ENCODE results near the gene PGRMC2.
"Not testable (repeated sequence)": the region's sequence is repeated elsewhere in the genome, so short reads cannot be mapped to it uniquely, and the experiment has no call there.

Gene PGRMC2

DNA sequence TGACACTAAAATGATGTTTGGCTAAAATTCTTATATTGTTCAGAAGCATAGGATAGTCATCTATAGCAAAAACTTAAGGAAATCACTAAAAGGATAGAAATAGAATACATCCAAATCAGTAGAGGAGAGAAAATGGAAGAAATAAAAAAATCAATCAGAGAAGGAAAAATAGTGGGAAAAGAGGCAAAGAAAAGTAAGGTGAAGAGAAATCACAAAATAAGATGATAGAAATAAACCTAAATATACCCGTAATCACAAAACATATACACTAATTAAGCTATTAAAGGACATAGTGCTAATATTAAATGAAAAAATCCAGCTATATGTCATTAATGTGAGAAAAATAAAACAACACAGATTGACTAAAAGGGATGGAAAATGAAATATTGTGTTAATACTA is 6.3 kb downstream of the PGRMC2 start:
- H3K4me1 ChIP-seq (ENCODE audit: control insufficient read depth, insufficient read depth, low read length) = no peaks in the 10 kb centered on the region

DNA sequence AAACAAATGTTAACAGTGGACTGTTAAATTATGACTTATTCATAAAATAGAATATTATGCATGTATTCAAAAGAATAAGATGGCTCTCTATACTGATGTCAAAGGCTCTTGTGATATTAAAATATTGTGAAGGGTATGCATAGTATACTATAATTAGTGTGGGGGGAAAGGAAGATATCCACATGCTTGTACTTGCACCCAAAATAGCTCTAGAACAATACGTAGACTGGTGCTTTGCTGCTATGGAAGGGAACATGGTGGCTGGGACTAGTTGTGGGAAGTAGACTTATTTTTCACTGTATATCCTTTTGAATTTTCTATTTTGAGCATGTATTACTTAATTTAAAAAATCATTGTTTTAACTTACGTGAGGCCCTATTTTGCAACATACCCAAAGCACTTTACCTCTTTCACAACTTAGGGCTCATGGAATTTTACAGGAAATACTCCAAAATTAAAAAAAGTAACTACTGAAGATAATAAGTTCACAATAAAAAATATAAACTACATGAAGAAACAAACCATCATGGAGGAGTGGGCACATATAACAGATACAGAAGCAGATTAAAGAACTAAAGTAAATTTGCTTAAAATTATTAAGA is 7.9 kb downstream of the PGRMC2 start:
- Histone ChIP-seq H3K9ac (ENCODE audit: low read length) (no peak overlapping the region), H3K27me3 (ENCODE audit: control insufficient read depth, insufficient read depth, low read length) (no peaks in the 10 kb centered on the region), H3K36me3 (ENCODE audit: control insufficient read depth, insufficient read depth, low read length) (no peaks in the 10 kb centered on the region), H3K4me1 (ENCODE audit: control insufficient read depth, insufficient read depth, low read length) (no peaks in the 10 kb centered on the region), H3K27ac (ENCODE audit: low read depth, low read length) (no peak overlapping the region), H3K4me3 (ENCODE audit: low read length) (no peak overlapping the region)

More for the DNA sequence above, 6.3 kb downstream of the PGRMC2 start:
- H3K36me3 ChIP-seq (ENCODE audit: control insufficient read depth, insufficient read depth, low read length) = no peaks in the 10 kb centered on the region
- no peak overlapping the region for H3K27ac ChIP-seq (ENCODE audit: low read depth, low read length)
- no peak overlapping the region for H3K9ac ChIP-seq (ENCODE audit: low read length)
- no peaks in the 10 kb centered on the region for H3K27me3 ChIP-seq (ENCODE audit: control insufficient read depth, insufficient read depth, low read length)
- H3K4me3 ChIP-seq (ENCODE audit: low read length) = no peak overlapping the region

DNA sequence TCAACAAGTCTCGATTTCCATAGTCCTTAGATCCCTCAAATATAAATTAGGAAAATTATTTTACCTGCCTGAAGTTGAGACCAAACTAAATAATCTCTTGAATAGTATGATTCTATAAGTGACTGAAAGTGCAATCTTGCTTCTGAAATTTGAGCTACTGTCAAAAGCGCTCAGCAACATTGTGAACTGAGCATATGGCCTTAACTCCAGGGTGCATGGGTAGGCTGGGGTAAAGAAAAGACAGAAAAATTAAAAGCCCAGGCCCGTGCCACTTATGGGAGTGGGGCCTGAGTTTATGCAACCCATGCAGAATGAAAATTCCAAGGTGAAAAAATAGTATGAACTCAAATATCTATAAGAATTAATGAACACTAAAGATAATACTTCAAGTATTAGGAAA is 9.8 kb downstream of the PGRMC2 start:
- Histone ChIP-seq H3K27ac (ENCODE audit: low read depth, low read length) (no peak overlapping the region), H3K36me3 (ENCODE audit: control insufficient read depth, insufficient read depth, low read length) (no peaks in the 10 kb centered on the region), H3K4me3 (ENCODE audit: low read length) (no peak overlapping the region), H3K27me3 (ENCODE audit: control insufficient read depth, insufficient read depth, low read length) (no peaks in the 10 kb centered on the region), H3K4me1 (ENCODE audit: control insufficient read depth, insufficient read depth, low read length) (no peaks in the 10 kb centered on the region), H3K9ac (ENCODE audit: low read length) (no peak overlapping the region)

DNA sequence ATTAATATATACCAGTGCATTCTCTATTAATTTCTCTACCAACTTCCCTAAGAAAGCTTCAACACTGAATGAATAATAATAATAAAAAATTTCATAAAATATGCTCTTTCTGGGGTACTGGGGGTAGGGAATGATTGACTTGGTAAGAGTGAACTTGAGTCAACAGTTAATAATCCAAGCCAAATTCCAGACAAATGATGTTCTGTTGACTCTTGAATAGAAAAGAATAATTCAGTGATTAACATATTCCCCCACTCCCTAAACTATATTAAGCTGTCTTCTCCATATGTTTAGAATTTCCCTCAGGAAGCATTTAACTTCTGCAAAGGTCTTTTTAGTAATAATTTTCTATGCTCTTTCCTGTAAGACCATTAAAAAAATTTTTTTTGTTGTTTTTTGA is 12.3 kb downstream of the PGRMC2 start:
- Histone ChIP-seq H3K4me3 (ENCODE audit: low read length) (no peak overlapping the region), H3K36me3 (ENCODE audit: control insufficient read depth, insufficient read depth, low read length) (no peaks in the 10 kb centered on the region), H3K9ac (ENCODE audit: low read length) (no peak overlapping the region), H3K4me1 (ENCODE audit: control insufficient read depth, insufficient read depth, low read length) (no peaks in the 10 kb centered on the region), H3K27ac (ENCODE audit: low read depth, low read length) (no peak overlapping the region), H3K27me3 (ENCODE audit: control insufficient read depth, insufficient read depth, low read length) (no peaks in the 10 kb centered on the region)

DNA sequence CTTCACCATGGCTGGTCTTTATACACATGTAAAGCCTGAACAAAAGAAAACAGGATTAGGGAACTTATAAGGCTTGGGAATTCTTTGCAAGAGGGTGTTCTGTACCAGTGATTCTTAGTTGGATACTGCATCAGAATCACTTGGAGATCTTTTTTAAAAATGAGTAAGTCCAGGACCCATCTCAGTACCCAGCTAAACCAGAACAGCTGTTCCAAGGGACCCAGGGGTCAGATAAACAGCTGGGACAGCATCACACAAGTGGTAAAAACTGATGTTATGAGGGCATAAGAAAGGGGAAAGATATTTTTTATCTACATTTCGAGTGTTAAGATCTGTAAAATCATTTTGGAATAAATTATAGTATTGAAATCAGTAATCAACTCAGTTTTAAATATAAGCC is 16.1 kb downstream of the PGRMC2 start:
- Histone ChIP-seq H3K4me3 (ENCODE audit: low read length) (no peak overlapping the region), H3K27me3 (ENCODE audit: control insufficient read depth, insufficient read depth, low read length) (no peaks in the 10 kb centered on the region), H3K36me3 (ENCODE audit: control insufficient read depth, insufficient read depth, low read length) (no peaks in the 10 kb centered on the region), H3K27ac (ENCODE audit: low read depth, low read length) (no peak overlapping the region), H3K4me1 (ENCODE audit: control insufficient read depth, insufficient read depth, low read length) (no peaks in the 10 kb centered on the region), H3K9ac (ENCODE audit: low read length) (no peak overlapping the region)

DNA sequence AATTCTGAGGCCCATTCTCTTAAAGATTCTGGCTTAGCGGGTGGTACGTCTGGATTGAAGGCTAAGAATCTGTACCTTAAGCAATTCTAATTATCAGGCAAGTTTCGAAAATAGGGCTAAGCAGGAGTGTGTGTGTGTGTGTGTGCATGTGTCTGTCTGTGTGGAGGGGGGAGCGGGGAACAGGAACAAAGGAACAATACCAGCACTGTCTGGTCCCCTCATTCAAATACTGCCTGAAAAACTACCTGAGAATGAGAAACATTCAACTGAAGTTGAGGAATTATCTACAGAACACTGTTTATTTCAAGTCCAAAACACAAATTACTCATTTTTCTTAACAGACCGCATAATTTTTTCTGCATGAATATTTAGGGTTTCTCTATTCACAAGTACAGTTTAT is 18.6 kb downstream of the PGRMC2 start:
- Histone ChIP-seq H3K36me3 (ENCODE audit: control insufficient read depth, insufficient read depth, low read length) (no peaks in the 10 kb centered on the region), H3K27me3 (ENCODE audit: control insufficient read depth, insufficient read depth, low read length) (no peaks in the 10 kb centered on the region), H3K27ac (ENCODE audit: low read depth, low read length) (no peak overlapping the region), H3K4me1 (ENCODE audit: control insufficient read depth, insufficient read depth, low read length) (no peaks in the 10 kb centered on the region), H3K4me3 (ENCODE audit: low read length) (no peak overlapping the region), H3K9ac (ENCODE audit: low read length) (no peak overlapping the region)

DNA sequence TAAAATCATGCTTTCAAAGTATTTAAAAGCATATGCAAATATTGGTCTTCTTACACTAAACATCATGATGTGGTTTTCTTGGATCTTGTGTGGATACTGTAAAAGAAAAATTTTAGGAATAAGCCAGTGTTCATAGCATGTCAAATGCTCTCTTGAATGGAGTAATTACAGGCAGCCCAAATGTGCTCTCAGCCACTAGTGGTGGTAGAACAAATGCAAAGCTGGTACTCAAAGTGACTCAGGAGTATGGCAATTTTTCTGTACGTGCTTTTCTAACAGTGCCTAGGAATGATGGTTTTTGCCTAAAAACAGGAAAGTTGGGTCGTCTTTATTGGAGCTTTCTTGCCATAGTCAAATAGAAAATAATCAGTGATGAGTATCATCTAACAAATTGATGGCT is 19.9 kb downstream of the PGRMC2 start:
- H3K27me3 ChIP-seq (ENCODE audit: control insufficient read depth, insufficient read depth, low read length) = no peaks in the 10 kb centered on the region
- no peaks in the 10 kb centered on the region for H3K4me1 ChIP-seq (ENCODE audit: control insufficient read depth, insufficient read depth, low read length)
- H3K4me3 ChIP-seq (ENCODE audit: low read length) = no peak overlapping the region
- H3K9ac ChIP-seq (ENCODE audit: low read length) = no peak overlapping the region
- H3K36me3 ChIP-seq (ENCODE audit: control insufficient read depth, insufficient read depth, low read length) = no peaks in the 10 kb centered on the region
- H3K27ac ChIP-seq (ENCODE audit: low read depth, low read length) = no peak overlapping the region

DNA sequence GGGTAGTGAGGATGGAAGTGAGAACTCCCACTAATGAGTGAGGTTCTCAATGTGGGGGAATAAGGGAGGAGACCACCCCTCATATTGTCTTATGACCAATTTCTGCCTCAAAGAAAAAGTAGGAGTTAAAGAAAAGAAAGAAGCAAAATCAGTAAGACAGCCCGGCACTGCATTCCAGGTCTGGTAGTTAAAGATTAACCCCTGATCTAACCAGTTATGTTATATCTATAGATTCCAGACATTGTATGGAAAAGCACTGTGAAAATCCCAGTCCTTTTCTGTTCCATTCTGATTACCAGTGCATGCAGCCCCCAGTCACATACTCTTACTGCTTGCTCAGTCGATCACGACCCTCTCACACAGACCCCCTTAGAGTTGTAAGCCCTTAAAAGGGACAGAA is 20.4 kb downstream of the PGRMC2 start:
- H3K27ac ChIP-seq (ENCODE audit: low read depth, low read length); H3K4me3 ChIP-seq (ENCODE audit: low read length); H3K9ac ChIP-seq (ENCODE audit: low read length); H3K4me1 ChIP-seq (ENCODE audit: control insufficient read depth, insufficient read depth, low read length); H3K36me3 ChIP-seq (ENCODE audit: control insufficient read depth, insufficient read depth, low read length); H3K27me3 ChIP-seq (ENCODE audit: control insufficient read depth, insufficient read depth, low read length): not testable (repeated sequence)

DNA sequence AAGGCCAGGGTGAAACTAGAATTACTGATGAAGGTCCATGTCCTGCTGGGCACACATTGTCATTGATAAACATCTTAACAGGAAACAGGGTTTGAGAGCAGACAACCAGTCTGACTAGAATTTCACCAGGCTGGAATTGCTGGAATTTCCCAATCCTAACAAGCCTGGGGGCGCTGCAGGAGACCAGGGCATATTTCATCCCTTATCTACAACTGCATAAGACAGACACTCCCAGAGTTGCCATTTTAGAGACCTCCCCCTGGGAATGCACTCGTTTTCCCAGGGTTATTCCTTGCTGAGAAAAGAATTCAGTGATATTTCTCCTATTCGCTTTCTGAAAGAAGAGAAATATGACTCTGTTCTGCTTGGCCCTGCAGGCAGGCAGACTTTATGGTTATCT is 22.1 kb downstream of the PGRMC2 start:
- not testable (repeated sequence) for H3K9ac ChIP-seq (ENCODE audit: low read length); H3K4me1 ChIP-seq (ENCODE audit: control insufficient read depth, insufficient read depth, low read length); H3K27ac ChIP-seq (ENCODE audit: low read depth, low read length); H3K27me3 ChIP-seq (ENCODE audit: control insufficient read depth, insufficient read depth, low read length); H3K4me3 ChIP-seq (ENCODE audit: low read length); H3K36me3 ChIP-seq (ENCODE audit: control insufficient read depth, insufficient read depth, low read length)

DNA sequence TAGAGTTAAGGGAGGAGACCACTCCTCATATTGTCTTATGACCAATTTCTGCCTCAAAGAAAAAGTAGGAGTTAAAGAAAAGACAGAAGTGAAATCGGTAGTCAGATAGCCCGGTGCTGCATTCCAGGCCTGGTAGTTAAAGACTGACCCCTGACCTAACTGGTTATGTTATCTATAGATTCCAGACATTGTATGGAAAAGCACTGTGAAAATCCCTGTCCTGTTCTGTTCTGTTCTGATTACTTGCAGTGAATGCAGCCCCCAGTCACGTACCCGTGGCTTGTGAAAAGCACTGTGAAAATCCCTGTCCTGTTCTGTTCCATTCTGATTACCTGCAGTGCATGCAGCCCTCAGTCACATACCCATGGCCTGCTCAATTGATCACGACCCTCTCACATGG is 27.7 kb downstream of the PGRMC2 start:
- not testable (repeated sequence) for H3K9ac ChIP-seq (ENCODE audit: low read length); H3K27me3 ChIP-seq (ENCODE audit: control insufficient read depth, insufficient read depth, low read length); H3K36me3 ChIP-seq (ENCODE audit: control insufficient read depth, insufficient read depth, low read length); H3K4me1 ChIP-seq (ENCODE audit: control insufficient read depth, insufficient read depth, low read length); H3K4me3 ChIP-seq (ENCODE audit: low read length); H3K27ac ChIP-seq (ENCODE audit: low read depth, low read length)

DNA sequence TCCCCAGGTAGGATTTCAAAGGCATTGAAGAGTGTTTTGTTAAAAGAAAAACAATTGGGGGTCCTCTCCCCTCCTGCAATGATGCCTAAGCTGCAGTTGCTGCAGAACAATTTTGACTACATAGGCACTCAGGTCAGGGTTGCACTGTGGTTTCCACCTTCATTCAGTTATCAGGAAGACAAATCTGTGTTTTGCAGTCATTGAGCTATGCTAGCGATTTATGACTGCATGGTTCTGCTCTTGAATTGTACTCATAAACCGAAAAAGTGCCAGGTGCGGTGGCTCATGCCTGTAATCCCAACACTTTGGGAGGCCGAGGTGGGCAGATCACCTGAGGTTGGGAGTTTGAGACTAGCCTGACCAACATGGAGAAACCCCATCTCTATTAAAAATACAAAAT is 29.4 kb downstream of the PGRMC2 start:
- not testable (repeated sequence) for H3K4me3 ChIP-seq (ENCODE audit: low read length); H3K4me1 ChIP-seq (ENCODE audit: control insufficient read depth, insufficient read depth, low read length); H3K36me3 ChIP-seq (ENCODE audit: control insufficient read depth, insufficient read depth, low read length); H3K9ac ChIP-seq (ENCODE audit: low read length); H3K27me3 ChIP-seq (ENCODE audit: control insufficient read depth, insufficient read depth, low read length); H3K27ac ChIP-seq (ENCODE audit: low read depth, low read length)

DNA sequence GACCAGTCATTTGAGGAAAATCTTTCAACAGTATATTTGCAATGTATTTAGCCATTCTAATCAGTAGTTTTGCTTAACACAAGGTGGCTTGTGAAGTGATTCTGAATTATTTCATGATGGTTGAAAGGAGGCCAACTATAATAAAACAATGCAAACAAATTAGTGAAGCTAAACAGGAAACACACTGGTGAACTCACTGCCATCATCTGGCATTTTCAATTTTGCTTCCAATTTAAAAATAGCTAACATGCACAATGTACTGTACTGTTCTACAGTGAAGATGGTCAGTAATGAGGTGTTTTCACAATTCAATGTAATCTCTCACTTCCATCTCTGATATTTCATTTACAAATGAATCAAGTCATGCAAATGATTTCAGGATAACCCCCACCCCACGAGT is 31.1 kb downstream of the PGRMC2 start:
- no peak overlapping the region for H3K4me3 ChIP-seq (ENCODE audit: low read length)
- no peaks in the 10 kb centered on the region for H3K36me3 ChIP-seq (ENCODE audit: control insufficient read depth, insufficient read depth, low read length)
- H3K9ac ChIP-seq (ENCODE audit: low read length) = no peak overlapping the region
- no peak overlapping the region for H3K27ac ChIP-seq (ENCODE audit: low read depth, low read length)
- H3K27me3 ChIP-seq (ENCODE audit: control insufficient read depth, insufficient read depth, low read length) = no peaks in the 10 kb centered on the region
- H3K4me1 ChIP-seq (ENCODE audit: control insufficient read depth, insufficient read depth, low read length) = no peaks in the 10 kb centered on the region

DNA sequence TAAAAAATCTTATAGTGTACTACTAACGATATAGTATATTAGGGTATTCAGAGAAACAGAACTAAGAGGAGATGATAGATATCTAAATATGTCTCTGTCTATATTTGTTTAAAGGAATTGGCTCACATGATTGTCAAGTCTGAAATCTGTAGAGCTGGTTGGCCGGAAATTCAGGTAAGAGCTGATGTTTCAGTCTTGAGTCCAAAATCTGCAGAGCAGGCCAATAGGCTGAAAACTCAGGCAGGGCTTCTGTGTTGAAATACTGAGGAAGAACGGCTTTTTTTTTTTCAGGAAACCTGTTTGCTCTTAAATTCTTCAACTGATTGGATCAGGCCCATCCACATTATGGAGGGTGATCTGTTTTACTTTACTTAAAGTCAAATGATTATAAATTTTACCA is 31.7 kb downstream of the PGRMC2 start:
- Histone ChIP-seq H3K27me3 (ENCODE audit: control insufficient read depth, insufficient read depth, low read length) (no peaks in the 10 kb centered on the region), H3K9ac (ENCODE audit: low read length) (no peak overlapping the region), H3K27ac (ENCODE audit: low read depth, low read length) (no peak overlapping the region), H3K4me3 (ENCODE audit: low read length) (no peak overlapping the region), H3K36me3 (ENCODE audit: control insufficient read depth, insufficient read depth, low read length) (no peaks in the 10 kb centered on the region), H3K4me1 (ENCODE audit: control insufficient read depth, insufficient read depth, low read length) (no peaks in the 10 kb centered on the region)

All from rectal smooth muscle tissue (tissue), 1 donor.